OCI-LY7 (cell line): ENCODE measurements around the gene AADAC.

ENCODE experiments used
- CTCF ChIP-seq: fragments of 200-600 bp; sonication (generic); conservative IDR thresholded peaks from 2 replicates; pipeline ENCODE4 v1.5.1; 2014; ENCODE audit warnings: mild to moderate bottlenecking, antibody characterized with exemption, low read length, moderate library complexity, mixed read lengths
- EZH2phosphoT487 ChIP-seq: fragments of 200-600 bp; sonication (generic); IDR thresholded peaks from 2 replicates; pipeline ENCODE4 v1.6.1; 2018; ENCODE audit warnings: low read depth, borderline replicate concordance, mild to moderate bottlenecking, mixed run types, antibody characterized with exemption, low read length, moderate library complexity, mixed read lengths

GRCh38 chr3:151795276-151795675, 18.6 kb upstream of the AADAC start:
- TF ChIP-seq CTCF: no peak
- TF ChIP-seq EZH2phosphoT487: no peak
